Subcutaneous adipose tissue (tissue), 4 donors: ENCODE measurements around the gene OR8B4. TPM values are rescaled to one million over a fixed set of nuclear protein-coding genes. Genes with fewer than 3 reads are reported as not detected.

ENCODE experiments used
- total RNA-seq, 4 donors: library from RNA; depleted of rRNA; stranded (reverse); fragments of >200 nt; gene quantifications; one replicate each; pipeline ENCODE4 v1.1.0, GENCODE V29; 2016
- TF ChIP-seq, protein P1 (sequence below): fragments of 450-650 bp; IDR thresholded peaks from one replicate; pipeline ENCODE4 v1.5.1; 2016; ENCODE audit warnings: low read depth, mild to moderate bottlenecking, control low read depth, antibody characterized with exemption, moderate library complexity

The OR8B4 gene
- total RNA-seq, 4 donors from 2014 or later, result not detected

DNA sequence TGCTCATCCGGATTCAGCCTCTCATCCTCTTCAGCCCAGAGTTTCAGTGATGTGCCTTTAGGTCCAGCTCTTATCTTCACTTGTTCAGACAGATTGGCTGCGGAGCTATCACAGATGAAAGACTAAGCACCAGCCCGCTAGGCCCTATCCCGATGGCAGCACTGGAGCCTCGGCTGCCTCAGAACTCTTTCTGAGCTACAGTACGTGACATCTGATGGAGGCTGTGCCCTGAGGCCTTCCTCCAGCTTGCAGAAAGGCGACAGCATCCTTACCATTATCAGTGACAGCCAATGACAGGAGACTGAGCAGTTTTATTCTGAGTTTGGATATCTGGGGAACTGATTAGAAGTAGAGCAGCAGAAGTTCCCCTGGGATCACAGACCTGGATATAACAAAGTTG is 16.8 kb upstream of the OR8B4 start:
- TF ChIP-seq, protein P1, sequence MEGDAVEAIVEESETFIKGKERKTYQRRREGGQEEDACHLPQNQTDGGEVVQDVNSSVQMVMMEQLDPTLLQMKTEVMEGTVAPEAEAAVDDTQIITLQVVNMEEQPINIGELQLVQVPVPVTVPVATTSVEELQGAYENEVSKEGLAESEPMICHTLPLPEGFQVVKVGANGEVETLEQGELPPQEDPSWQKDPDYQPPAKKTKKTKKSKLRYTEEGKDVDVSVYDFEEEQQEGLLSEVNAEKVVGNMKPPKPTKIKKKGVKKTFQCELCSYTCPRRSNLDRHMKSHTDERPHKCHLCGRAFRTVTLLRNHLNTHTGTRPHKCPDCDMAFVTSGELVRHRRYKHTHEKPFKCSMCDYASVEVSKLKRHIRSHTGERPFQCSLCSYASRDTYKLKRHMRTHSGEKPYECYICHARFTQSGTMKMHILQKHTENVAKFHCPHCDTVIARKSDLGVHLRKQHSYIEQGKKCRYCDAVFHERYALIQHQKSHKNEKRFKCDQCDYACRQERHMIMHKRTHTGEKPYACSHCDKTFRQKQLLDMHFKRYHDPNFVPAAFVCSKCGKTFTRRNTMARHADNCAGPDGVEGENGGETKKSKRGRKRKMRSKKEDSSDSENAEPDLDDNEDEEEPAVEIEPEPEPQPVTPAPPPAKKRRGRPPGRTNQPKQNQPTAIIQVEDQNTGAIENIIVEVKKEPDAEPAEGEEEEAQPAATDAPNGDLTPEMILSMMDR, result no peak

DNA sequence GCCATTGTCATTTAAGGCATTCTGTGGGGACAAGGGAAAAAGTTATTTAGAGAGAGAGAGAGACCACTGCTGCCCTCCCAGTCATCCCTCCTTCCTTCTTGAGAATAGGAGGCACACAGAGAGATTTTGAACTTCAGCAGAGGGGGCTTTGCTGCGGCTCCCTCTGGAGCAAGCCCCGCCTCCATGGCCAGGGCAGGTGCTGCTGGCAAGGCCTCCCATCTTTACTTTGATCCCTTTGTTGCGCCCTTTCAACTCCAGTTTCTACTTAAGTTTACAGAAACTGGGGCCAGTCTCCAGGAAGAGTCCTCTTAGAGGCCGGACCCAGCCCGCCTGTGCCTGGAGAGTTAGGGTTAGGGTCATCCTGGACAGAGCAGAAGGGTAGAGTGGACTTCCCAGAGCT is 16.4 kb upstream of the OR8B4 start:
- TF ChIP-seq, protein P1, result no peak

DNA sequence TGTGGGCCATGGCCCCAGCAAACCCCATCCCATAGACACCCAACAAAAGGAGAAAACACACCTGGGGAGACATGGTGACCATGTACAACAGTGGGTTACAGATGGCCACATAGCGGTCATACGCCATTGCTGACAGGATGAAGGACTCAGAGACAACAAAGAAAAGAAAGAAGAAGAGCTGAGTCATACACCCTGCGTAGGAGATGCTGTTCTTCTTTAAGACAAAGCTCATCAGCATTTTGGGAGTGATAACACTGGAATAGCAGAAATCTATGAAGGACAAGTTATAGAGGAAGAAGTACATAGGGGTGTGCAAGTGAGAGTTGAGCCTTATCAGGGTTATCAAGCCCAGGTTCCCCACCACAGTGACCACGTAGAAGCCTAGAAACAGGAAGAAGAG is 15.9 kb upstream of the OR8B4 start:
- TF ChIP-seq, protein P1, result no peak

DNA sequence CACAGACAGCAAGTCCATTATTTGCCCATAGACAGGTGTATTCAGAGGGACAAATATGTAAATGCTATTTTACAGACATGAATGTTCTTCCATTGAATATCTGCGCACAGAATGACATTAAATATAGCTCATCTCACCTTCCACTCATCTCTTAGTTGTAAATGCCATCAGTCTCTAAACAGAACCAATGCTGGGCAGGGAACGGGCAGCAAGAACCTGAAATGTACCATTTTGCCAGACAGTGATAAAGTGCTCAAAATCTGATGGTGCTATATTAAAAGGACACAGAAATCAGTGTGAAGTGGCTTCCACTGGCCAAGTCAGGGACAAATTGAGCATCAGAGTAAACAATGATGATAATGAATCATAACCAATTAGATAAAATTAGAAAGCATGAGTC is 10.0 kb upstream of the OR8B4 start:
- TF ChIP-seq, protein P1, result no peak

DNA sequence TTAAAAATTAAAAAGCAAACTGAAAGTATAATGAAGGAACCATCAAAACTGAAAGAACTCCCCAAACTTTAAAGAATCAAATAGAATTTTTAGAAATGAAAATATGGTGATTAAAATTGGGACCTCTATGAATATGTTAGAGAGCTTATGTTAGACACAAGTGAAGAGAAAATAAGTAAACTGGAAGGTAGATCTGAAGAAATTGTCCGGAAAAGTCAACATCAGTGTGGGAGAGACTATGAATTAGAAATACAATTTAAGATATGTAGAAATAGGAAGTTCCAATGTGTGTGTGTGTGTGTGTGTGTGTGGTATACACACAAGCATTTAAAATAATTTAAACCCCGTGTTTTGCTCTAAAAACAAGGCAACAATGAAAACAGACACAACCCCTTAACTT is 4.9 kb upstream of the OR8B4 start:
- TF ChIP-seq, protein P1, result no peak

DNA sequence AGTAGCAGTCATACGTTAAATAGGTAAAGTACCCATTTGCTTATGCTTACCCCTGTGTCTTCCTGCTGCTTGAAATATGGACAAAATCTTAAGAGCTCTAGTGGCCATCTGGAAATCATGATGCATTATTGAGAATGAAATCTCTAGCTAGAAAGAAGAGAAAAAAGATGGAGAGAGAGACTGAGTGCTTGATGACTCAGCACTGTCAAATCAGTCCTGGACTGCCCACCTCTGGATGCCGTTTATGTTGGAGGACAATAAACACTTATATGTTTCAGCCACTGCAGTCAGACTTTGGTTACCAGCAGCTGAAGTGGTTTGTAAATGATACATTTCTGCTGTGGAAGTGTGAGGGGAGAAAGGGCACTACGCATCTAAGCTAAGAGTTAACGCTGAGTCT is 3.6 kb downstream of the OR8B4 start:
- TF ChIP-seq, protein P1, result no peak

DNA sequence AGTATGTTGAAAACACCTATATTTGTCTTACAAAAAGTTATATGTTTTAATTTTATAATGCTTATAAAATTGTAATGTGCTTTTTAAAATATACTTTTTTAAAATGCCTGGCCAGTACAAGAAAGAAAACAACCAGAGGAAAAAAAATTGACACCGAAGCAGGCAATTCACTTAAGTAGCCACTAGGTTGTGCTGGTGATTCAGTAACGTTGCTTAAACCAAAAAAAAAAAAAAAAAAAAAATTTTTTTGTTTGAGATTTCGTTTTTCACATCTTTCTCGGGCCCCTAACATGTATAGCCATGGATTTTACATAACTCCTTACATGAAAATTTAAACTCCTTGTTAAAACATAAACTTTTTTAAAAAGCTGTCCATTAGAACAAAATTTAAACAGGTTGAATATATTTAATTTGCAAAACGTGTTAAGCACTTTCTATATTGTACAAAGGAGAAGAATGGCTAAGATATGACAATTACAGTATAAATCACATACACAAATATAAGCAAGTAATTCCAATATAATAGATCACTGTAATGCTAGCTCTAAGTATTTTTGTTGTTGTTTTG is 9.2 kb downstream of the OR8B4 start:
- TF ChIP-seq, protein P1, result no peak
